Activated T-cell treated with anti-CD3 and anti-CD28 coated beads for 1 hour (primary cell): ENCODE measurements around the gene HEXIM1.

Experiments used
- DNase-seq: peaks from one replicate; pipeline ENCODE4 v3.0.0-alpha.2; 2020; ENCODE audit warnings: low read depth

HEXIM1 gene

DNA sequence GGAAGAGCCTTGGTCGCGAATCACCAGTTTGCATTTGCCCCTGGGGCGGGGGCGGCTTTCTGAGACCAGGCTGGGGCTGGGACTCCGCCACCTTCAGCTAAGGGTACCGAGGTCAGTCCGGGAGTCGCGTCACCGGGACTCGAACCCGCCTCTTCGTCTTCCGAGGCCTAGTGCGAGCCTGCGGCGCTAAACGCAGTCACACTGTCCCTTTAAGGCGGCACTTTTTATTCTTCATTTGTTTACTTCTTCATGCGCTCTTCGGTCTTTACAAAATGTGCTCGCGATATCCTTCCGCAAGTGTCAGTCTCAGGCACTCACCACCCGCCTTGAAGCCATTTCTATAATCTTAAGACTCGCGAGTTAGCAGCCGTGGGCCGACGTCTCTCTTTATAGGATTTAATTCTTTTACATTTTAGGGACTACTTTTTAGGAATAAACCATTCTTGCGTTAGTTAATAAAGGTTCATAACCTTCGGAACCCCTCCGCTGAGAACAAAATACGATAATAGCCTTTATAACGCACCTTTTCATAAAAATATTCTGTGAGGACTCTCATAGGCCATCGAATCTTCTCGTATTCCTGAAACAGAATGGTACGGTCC is 593 bp upstream of the HEXIM1 start:
- peak; percentile 58 for DNase-seq

DNA sequence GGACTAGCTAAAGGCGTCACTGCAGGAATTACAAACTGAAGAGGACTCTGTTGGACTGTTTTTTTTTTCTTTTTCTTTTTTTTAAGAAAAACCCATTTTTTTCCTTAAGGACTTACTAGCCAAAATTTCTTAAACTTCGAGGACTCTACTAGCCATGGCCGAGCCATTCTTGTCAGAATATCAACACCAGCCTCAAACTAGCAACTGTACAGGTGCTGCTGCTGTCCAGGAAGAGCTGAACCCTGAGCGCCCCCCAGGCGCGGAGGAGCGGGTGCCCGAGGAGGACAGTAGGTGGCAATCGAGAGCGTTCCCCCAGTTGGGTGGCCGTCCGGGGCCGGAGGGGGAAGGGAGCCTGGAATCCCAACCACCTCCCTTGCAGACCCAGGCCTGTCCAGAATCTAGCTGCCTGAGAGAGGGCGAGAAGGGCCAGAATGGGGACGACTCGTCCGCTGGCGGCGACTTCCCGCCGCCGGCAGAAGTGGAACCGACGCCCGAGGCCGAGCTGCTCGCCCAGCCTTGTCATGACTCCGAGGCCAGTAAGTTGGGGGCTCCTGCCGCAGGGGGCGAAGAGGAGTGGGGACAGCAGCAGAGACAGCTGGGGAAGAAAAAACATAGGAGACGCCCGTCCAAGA is 878 bp downstream of the HEXIM1 start:
- DNase-seq, result peak; percentile 63

DNA sequence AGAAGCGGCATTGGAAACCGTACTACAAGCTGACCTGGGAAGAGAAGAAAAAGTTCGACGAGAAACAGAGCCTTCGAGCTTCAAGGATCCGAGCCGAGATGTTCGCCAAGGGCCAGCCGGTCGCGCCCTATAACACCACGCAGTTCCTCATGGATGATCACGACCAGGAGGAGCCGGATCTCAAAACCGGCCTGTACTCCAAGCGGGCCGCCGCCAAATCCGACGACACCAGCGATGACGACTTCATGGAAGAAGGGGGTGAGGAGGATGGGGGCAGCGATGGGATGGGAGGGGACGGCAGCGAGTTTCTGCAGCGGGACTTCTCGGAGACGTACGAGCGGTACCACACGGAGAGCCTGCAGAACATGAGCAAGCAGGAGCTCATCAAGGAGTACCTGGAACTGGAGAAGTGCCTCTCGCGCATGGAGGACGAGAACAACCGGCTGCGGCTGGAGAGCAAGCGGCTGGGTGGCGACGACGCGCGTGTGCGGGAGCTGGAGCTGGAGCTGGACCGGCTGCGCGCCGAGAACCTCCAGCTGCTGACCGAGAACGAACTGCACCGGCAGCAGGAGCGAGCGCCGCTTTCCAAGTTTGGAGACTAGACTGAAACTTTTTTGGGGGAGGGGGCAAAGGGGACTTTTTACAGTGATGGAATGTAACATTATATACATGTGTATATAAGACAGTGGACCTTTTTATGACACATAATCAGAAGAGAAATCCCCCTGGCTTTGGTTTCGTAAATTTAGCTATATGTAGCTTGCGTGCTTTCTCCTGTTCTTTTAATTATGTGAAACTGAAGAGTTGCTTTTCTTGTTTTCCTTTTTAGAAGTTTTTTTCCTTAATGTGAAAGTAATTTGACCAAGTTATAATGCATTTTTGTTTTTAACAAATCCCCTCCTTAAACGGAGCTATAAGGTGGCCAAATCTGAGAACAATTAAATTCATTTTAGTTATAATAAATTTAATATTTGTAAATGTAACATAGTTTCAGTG is 1.7 kb downstream of the HEXIM1 start:
- DNase-seq, result no peak

DNA sequence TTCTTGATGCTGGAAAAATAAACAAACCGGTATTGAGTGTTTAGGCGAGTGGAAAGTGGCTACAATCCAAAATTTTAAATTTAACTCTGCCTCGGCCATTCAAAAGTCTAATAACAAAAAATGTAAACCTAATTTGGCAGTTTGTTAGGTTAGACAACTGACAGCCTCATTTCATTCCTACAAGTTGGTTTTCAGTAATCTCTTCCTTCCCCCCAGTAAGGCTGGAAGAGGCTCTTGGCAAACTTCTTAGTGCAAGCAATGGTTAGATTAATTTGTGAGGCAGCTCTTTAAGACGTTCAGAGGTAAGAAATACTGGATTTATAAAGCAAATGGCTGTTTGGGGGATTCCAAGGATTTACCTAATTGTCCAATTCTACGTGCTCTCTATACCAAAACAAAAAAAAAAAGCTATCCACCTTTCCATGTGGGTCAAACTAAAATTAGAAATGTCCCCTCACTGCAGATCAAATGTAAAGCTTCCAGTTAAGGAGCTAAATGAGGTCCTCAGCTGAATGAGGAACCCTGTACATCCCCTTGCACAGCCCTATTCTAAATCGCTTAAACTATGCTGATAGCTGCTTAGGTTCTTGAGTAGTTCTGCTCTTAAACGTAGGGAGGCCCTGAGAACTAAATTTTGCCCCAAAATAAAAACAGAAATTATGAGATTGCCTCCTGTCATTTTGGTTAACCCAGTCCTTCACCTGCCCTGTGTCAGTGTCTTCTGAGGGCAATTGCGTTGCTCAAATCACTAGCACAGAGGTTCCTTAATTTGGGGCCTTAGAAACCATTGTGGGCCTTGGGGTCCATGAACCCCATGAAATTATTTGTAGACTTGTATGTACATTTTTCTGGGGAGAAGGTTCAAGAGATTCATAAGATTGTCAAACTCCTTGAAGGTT is 2.9 kb downstream of the HEXIM1 start:
- DNase-seq, result no peak

DNA sequence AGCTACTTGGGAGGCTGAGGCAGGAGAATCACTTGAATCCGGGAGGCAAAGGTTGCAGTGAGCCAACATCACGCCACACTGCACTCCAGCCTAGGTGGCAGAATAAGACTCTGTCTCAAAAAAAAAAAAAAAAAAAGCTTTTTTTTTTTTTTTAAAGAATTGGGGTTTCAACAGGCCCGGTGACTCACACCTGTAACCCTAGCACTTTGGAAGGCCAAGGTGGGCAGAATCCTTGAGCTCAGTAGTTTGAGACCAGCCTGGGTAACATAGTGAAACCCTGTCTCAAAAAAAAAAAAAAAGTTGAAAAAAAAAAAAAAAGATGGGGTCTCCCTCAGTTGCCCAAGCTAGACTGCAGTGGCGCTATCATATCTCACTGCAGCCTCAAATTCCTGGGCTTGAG is 6.8 kb downstream of the HEXIM1 start:
- no peak for DNase-seq

DNA sequence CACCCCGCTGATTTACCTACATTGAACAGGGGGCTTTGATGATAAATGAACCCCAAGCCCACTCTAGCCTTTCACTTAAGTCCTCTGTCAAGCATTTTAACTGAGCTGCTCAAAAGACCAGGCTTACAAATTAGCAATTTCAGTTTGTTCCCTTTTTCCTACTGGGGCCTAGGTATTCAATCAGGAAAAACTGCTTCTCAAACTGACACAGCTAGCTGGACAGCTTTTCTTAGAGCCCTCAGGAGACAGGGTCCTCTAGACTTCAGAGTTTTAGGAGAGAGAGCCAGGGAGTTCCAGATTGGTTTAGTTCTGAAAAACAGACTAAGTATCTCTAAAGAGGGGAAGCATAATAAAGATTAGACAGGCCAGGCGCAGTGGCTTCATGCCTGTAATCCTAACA is 7.2 kb downstream of the HEXIM1 start:
- DNase-seq, result no peak

DNA sequence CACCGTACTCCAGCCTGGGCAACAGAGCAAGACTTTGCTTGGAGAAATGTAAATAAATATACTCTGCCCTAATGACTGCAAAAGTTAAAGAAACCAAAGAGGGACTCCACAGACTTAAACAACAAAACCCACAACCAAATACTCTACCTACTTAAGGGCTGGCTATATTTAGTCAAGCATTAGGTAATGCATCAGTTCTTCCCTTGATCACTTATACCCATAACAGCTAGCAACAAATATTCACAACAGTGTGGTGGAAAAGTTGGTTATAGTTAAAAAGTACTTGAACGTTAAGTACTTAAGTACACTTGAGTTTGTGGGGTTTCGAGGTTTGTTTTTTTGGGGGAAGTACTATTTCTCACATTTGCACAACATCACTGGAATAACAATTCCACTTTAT is 8.0 kb downstream of the HEXIM1 start:
- no peak for DNase-seq

DNA sequence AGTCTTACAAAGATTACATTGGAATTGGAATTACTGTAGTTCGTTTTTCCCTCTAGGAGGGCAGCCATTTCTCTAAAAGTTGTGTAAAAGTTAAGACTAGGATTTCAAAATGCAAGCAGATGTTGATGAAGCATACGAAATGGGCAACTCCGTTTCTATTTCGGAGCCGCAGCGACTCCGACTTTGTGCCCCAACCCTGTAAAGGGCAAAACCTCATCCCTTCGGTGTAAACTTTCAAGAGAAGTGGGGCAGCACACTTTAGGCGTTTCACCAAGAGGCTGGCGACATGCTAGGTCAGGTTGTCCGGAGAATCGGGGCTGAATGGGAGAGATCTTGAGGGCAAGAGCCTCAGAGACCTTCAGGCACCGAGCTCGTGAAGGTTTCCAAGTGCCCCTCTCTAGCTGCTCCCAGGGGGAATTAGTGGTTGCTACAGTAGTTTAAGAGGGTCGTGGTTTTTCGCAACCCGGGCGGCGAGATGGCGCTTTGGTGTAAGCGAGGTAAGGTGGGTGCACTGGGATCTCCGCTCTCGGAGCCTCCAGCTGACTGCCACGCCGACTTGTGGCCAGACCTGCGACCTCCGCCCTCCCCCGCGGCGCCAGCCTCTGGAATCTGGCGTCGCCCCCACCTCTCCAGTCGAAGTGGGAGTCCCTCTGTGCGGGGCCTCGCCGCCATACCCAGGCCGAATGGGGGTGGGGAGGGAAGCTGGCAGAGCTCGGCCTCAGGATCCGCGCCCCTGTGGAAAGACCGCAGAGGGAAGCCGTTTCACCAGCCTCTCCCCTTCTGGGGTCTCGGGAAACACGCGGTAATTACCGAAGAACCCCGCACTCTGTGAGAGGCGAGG is 12.4 kb downstream of the HEXIM1 start:
- peak; percentile 45 for DNase-seq

DNA sequence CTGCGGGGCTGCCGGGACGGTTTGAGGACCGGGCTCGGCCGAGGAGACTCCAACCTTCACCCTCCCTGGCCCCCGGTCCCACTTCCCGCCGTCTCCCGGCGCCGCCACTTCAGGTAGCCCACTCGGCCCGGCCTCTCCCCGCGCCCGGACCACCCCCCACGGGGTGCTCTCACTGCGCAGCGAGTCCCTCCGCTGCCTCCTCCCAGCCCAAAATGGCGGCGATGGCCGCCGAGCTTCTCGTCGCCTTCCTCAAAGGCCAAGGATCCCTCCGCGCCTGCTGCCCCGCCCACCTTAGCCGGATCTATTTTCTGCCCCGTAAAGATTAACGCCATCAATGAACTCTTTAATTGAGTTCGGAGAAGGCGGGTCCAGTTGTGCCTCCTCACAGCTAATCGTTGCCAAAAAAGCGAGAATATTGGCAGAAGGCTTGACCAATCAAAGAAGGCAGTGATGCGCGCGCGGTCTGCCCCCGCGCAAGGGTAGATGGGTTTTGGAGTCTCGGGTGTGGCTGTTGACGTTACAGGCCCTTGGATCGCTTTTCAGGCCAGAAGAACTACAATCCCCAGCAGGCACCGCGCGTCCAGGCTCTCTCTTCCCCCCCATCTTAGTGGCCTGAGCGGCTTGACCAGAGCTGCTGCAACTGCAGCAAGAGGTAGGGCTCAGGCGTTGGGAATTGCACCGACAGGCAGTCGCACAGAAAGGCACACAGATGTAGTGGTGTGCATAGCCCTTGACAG is 13.2 kb downstream of the HEXIM1 start, which contains the start of gene HEXIM2:
TSS of gene HEXIM2 (plus strand) at position 588 of the 737 bp plus-strand sequence. CDS start 919 bp downstream, outside the sequence.
- DNase-seq, result peak; percentile 96

DNA sequence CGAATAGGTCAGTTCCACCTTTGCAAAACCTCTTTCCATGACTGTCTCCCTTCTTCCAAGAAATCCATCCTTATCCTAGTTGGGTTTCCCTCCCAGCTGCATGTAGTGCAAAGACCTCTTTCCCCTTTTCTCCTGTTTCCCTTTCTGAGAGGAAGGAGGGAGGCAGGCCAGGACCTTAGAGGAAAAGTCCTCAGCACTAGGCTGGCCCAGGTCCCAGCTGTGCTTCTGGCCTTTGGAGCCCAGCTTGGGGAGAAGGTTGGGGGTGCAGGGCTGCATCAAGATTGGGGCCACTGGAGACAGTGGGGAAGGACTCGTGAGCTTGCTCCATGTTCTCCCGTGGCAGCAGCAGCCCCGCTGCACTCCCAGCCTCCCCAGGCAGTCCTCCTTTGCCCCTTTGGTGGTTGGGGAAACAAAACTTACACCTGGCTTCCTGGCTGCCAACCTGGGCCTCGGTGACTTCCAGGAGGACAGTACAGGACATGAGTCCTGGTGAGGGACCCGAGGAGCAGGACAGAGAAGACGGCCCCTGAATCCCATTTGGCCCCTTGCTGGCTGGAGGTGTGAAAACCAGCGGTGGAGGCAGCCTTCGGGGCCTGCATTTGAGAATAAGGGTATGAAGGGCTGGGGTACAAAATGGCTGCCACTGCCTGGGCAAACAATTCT is 13.9 kb downstream of the HEXIM1 start:
- no peak for DNase-seq

DNA sequence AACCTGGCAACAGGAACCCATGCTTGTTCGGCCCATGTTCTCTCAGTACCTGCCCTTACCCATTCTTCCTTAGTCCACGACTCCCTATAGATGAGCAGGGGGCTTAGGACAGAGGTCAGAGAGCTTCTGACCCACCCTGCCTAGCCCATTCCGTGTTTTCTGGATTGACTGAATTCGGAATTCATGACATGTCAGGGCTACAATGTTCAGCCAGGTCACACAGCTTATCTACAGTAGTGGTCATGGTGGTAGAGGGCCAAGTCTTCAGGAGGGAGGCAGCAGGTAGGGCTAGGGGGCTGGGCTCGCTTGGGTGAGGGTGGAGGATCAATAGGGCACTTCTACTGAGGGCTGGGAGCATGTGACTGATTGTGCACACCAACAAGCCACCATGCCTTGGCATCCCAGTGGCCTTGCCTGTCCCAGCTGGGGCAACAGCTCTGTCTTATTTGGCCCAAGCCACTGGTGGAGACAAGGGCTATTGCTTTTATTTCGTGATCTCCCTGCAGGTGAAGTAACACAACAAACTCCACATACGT is 16.5 kb downstream of the HEXIM1 start:
- no peak for DNase-seq

DNA sequence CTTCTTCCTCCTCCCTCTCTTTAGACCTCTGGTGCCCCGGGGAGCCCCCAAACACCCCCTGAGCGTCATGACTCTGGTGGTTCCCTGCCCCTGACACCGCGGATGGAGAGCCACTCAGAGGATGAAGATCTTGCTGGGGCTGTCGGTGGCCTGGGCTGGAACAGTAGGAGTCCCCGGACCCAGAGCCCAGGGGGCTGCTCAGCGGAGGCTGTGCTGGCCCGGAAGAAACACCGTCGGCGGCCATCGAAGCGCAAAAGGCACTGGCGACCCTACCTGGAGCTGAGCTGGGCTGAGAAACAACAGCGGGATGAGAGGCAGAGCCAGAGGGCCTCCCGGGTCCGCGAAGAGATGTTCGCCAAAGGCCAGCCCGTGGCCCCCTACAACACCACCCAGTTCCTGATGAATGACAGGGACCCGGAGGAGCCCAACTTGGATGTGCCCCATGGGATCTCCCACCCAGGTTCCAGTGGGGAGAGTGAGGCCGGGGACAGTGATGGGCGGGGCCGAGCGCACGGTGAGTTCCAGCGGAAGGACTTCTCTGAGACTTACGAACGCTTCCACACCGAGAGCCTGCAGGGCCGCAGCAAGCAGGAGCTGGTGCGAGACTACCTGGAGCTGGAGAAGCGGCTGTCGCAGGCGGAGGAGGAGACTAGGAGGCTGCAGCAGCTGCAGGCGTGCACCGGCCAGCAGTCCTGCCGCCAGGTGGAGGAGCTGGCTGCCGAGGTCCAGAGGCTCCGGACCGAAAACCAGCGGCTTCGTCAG is 20.9 kb downstream of the HEXIM1 start:
- DNase-seq, result no peak

DNA sequence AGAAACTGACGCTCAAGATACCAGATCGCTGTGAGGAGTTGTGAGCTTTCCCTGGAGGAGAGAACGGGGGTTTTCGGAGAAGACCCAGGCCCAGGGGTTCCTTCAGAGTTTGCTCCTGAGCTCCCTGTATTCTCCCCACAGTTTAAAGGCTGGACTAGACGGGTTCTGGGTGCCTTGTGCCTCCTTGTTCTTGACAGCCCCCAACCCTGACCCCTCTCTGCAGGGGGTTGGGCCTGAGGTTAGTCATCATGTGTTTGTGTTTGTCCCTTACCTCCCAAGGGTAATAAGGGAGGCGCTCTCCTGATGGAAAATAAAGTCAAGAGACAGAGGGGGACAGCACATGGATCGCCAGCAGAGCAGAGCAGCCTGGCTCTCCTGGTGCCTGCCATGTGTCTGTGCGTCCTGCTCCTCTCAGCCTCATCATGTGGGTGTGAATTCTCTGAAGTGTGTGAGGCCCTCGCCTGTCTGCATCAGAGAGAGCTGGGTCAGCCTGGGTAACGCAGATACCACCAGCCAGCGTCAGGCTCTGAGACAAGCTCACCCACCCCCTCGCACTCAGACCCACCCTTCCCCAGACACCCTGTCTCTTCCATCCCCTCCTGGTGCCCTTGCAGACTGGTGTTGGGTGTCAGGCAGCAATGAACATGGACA is 22.1 kb downstream of the HEXIM1 start:
- DNase-seq, result no peak

DNA sequence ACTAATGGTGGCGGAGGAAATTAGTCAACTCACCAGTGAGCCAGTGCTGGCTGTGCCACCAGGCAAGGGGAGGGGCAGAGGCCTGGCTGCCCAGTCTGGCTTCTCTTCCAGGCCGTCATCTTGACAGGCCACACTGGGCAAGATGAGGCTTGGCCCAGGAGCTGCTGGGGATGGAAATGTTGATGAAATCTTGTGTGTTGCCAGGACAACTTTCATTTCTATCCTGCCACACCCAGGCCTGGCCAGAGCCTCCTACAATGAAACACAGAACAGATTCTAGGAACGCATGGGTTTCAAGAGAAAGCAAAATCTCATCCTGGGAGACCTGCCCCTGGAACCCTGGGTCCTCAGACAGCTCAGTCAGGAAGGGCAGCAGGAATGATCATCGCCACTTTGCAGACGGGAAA is 22.7 kb downstream of the HEXIM1 start:
- no peak for DNase-seq

DNA sequence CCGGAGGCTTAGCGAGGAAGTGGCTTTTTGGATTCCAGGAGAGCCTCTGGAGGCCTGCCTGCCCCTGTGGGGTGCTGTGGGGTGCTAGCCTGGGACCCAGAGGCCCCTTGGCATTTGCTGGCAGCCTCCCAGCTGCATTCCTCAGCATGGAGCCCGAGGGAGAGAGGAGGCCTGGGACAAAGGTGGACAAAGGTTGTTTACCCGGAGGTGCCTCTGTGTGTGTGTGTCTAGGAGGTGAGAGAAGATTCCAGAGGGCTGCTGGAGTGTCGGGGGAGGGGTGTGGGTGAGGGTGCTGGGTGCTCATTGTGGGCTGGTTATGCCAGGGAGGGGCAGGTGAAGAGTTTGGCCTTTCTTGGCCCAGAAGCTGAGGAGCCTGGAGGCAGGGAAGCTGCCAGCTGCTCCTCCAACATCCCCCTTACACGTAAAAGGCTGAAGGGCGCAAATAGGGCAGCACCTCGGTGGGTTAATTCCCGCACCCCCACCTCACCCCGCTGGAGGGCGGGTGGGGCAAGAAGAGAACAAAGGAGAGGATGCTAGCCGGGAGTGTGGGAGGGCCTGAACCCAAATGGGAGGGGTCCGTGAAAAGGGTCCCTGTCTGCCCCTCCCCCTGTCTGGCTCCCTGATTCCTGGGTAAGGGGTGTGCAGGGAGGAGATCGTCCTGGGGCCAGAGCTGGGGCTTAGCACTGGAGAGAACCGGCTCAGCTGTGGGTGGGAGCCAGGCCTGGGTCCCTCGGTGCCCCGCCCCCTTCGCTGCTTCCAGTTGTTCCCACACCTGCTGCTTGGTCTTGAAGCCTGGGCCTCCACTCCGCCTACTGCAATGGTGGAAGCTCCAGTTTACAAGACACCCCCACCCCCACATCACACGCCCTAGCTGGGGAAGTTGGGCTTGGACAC is 23.3 kb downstream of the HEXIM1 start:
- DNase-seq, result no peak

DNA sequence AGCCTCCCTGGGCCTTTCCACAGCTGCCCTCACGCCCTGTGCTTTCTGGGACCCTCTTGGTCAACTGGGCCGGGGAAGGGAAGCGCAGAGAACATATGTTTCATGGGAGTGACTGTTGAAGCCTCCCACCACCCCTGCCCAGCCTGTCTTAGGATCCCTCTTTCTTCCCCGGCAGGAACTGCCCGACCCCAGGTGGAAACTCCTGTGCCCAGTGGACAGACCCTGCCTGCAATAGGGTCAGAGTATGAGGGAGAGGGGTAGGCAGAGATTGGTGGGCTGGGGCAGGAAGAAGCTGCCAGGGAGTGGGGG is 23.9 kb downstream of the HEXIM1 start:
- DNase-seq, result no peak
